HepG2 (cell line): ENCODE measurements around the gene SYNGR2. TPM values are rescaled to one million over a fixed set of nuclear protein-coding genes. Genes with fewer than 3 reads are reported as not detected.

Experiments used
- BCLAF1 ChIP-seq: fragments of 450-650 bp; IDR thresholded peaks from 2 replicates; pipeline ENCODE4 v1.6.1; 2017; ENCODE audit warnings: mild to moderate bottlenecking
- HNRNPK ChIP-seq: fragments of 200-400 bp; formaldehyde crosslinking; IDR thresholded peaks from 2 replicates; pipeline ENCODE4 v1.6.1; 2018; ENCODE audit warnings: low read length, low read depth, moderate library complexity, mild to moderate bottlenecking; ENCODE audit not compliant: poor library complexity, severe bottlenecking
- JUNB ChIP-seq: sonication (generic); formaldehyde crosslinking; IDR thresholded peaks from 2 replicates; pipeline ENCODE4 v1.8.0; 2022; ENCODE audit warnings: missing genetic modification reagents, mild to moderate bottlenecking, borderline replicate concordance
- KAT8 ChIP-seq: IDR thresholded peaks from 2 replicates; pipeline ENCODE4 v1.6.1; 2016; ENCODE audit warnings: missing genetic modification reagents, missing compliant biosample characterization
- NCOA2 ChIP-seq: sonication (generic); formaldehyde crosslinking; IDR thresholded peaks from 2 replicates; pipeline ENCODE4 v1.8.0; 2022; ENCODE audit warnings: inconsistent platforms
- NR2C2 ChIP-seq: sonication (generic); formaldehyde crosslinking; IDR thresholded peaks from 2 replicates; pipeline ENCODE4 v1.4.0; 2020; ENCODE audit warnings: missing genetic modification reagents, mild to moderate bottlenecking, moderate library complexity, borderline replicate concordance
- PAF1 ChIP-seq: IDR thresholded peaks from 2 replicates; pipeline ENCODE4 v1.6.1; 2016; ENCODE audit warnings: missing genetic modification reagents, missing compliant biosample characterization
- POGZ ChIP-seq: sonication (generic); formaldehyde crosslinking; IDR thresholded peaks from 2 replicates; pipeline ENCODE4 v1.4.0; 2020; ENCODE audit warnings: mild to moderate bottlenecking, missing genetic modification reagents
- SIX4 ChIP-seq: sonication (generic); formaldehyde crosslinking; IDR thresholded peaks from 2 replicates; pipeline ENCODE4 v1.4.0; 2020; ENCODE audit warnings: missing genetic modification reagents
- SNRNP70 ChIP-seq: fragments of 200-400 bp; formaldehyde crosslinking; IDR thresholded peaks from 2 replicates; pipeline ENCODE4 v1.6.1; 2017; ENCODE audit warnings: mild to moderate bottlenecking, low read depth, low read length, moderate library complexity
- SRY ChIP-seq: sonication (generic); formaldehyde crosslinking; IDR thresholded peaks from 2 replicates; pipeline ENCODE4 v1.8.0; 2022; ENCODE audit warnings: mild to moderate bottlenecking, missing genetic modification reagents
- STAT5B ChIP-seq: sonication (generic); formaldehyde crosslinking; IDR thresholded peaks from 2 replicates; pipeline ENCODE4 v1.4.0; 2020; ENCODE audit warnings: missing genetic modification reagents
- TAF1 ChIP-seq: sonication (generic); formaldehyde crosslinking; IDR thresholded peaks from 2 replicates; pipeline ENCODE4 v1.4.0; 2020; ENCODE audit warnings: missing genetic modification reagents
- TBL1XR1 ChIP-seq: fragments of 150-350 bp; IDR thresholded peaks from 2 replicates; pipeline ENCODE4 v1.6.1; 2014; ENCODE audit warnings: borderline replicate concordance, low read length; ENCODE audit not compliant: partially characterized antibody
- TBX2 ChIP-seq: sonication (generic); formaldehyde crosslinking; IDR thresholded peaks from 2 replicates; pipeline ENCODE4 v1.5.0; 2020; ENCODE audit warnings: missing genetic modification reagents, mild to moderate bottlenecking, borderline replicate concordance
- ZFP41 ChIP-seq: sonication (generic); formaldehyde crosslinking; IDR thresholded peaks from 2 replicates; pipeline ENCODE4 v1.4.0; 2020; ENCODE audit warnings: mild to moderate bottlenecking, missing genetic modification reagents, borderline replicate concordance
- ZGPAT ChIP-seq: IDR thresholded peaks from 2 replicates; pipeline ENCODE4 v1.6.1; 2016; ENCODE audit warnings: mild to moderate bottlenecking
- ZHX1 ChIP-seq: sonication (generic); formaldehyde crosslinking; IDR thresholded peaks from 2 replicates; pipeline ENCODE4 v1.8.1; 2022; ENCODE audit warnings: low read depth, mild to moderate bottlenecking, missing genetic modification reagents
- ZNF121 ChIP-seq: sonication (generic); formaldehyde crosslinking; IDR thresholded peaks from 2 replicates; pipeline ENCODE4 v1.5.0; 2020; ENCODE audit warnings: mild to moderate bottlenecking, missing genetic modification reagents
- ZNF326 ChIP-seq: sonication (generic); formaldehyde crosslinking; IDR thresholded peaks from 2 replicates; pipeline ENCODE4 v1.4.0; 2020; ENCODE audit warnings: missing genetic modification reagents, borderline replicate concordance
- ZNF747 ChIP-seq: sonication (generic); formaldehyde crosslinking; IDR thresholded peaks from 2 replicates; pipeline ENCODE4 v1.8.1; 2023; ENCODE audit warnings: missing genetic modification reagents, mild to moderate bottlenecking, borderline replicate concordance
- polyA plus RNA-seq, 8 experiments: library from polyadenylated mRNA; depleted of rRNA in 3 of 8; stranded (reverse) in 7 of 8; unstranded in 1 of 8; fragments of >200 nt; fragmentation: Illumina TruSeq in 4 of 8; extraction: Trizol in 4 of 8; gene quantifications; 2 replicates each; pipeline versions ENCODE4 v1.2.1 to v1.2.3, GENCODE V29; 2011 to 2016; ENCODE audit warnings: low read depth in 4 of 8, missing spikeins in 1 of 8, mixed read lengths in 1 of 8; ENCODE audit not compliant: insufficient read depth in 1 of 8
- total RNA-seq, 5 experiments: library from RNA; depleted of rRNA; stranded (reverse); fragments of >200 nt; fragmentation: Illumina TruSeq; extraction: Trizol; gene quantifications; 2 replicates each; pipeline ENCODE4 v1.2.3, GENCODE V29; 2016; ENCODE audit warnings: low read depth in 1 of 5

Gene SYNGR2
- total and polyA plus RNA-seq, 2 of the 13 experiments (the other 11 are each of a cell fraction or from before 2014, with no cell fraction given) = 46.7 to 170 TPM

- no peak; the same call in 1 of the 2 replicates for TF ChIP-seq ZHX1
- TF ChIP-seq BCLAF1 = no peak
- peak; percentile 43; the same call in 1 of the 2 replicates for TF ChIP-seq KAT8
- no peak for TF ChIP-seq SRY
- TF ChIP-seq TBL1XR1 = no peak
- TF ChIP-seq TAF1 (CRISPR knock-in tag) = no peak
- TF ChIP-seq ZGPAT (CRISPR knock-in tag) = peak; percentile 56
- 0 out of 2 replicates have a peak, but pooled peaks have one; percentile 47 for TF ChIP-seq ZNF121 (CRISPR knock-in tag)
- TF ChIP-seq NR2C2 (CRISPR knock-in tag) = peak; percentile 47; the same call in 1 of the 2 replicates
- no peak for TF ChIP-seq HNRNPK
- TF ChIP-seq PAF1 (CRISPR knock-in tag) = no peak
- no peak for TF ChIP-seq STAT5B (CRISPR knock-in tag)
- TF ChIP-seq ZNF326 = no peak
- TF ChIP-seq NCOA2 (CRISPR knock-in tag) = no peak
- TF ChIP-seq SIX4 (CRISPR knock-in tag) = no peak
- no peak for TF ChIP-seq SNRNP70
- TF ChIP-seq TBX2 (CRISPR knock-in tag) = peak; percentile 79
- no peak for TF ChIP-seq ZFP41 (CRISPR knock-in tag)
- no peak for TF ChIP-seq ZNF747 (CRISPR knock-in tag)
- no peak for TF ChIP-seq POGZ (CRISPR knock-in tag)
- TF ChIP-seq JUNB (CRISPR knock-in tag) = no peak
These were observed 34.1 kb upstream of the SYNGR2 start (continued) for GRCh38 chr17:78133971-78134898.
